Stimulated activated CD4-positive, alpha-beta T cell treated with anti-CD3 and anti-CD28 coated beads, Interleukin-4, amount 100 ng/mL, for 48 hours (primary cell): Measurements from ENCODE around the gene NDUFS7.
"Not testable (repeated sequence)": the region's sequence is repeated elsewhere in the genome, so short reads cannot be mapped to it uniquely, and the experiment has no call there.

Source experiments
- DNase-seq, 2 donors: peaks; one replicate each; pipeline ENCODE4 v3.0.0-alpha.2; 2020; ENCODE audit warnings: low read depth in 2 of 2

Gene NDUFS7

DNA sequence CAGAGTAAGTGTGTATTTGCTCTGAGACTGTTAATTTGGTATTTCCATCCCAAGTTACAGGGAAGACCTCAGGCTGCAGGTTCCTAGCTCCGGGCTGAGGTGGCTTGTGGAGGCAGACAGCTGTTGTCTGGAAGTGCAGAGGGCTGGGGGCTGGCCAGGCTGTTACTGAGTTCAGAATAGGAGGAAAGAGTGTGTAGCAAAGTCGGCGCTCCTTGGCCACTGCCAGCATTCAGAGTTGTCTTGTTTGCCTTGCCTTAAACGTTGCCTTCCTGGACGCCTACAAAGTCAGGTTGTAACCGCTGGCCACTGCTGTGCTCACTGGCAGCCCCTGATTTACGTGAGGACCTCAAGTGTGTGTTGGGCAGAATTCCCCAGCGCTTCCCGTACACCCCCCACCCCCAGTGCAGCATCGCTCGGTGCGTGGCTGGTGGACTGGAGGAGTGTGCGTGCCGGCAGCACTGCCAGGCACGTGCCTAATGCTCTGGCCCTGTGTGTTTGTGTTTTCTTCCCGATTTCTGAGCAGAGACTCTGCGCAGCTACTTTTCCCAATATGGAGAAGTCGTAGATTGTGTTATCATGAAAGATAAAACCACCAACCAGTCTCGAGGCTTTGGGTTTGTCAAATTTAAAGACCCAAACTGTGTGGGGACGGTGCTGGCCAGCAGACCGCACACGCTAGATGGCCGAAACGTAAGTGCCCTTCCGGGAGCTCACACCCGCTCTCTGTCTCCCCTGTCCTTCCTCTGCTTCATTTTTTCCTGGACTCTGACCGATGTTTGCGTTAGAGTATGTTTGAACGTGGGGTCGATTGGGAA lies 34.2 kb downstream of the NDUFS7 start:
- DNase-seq, result no peak

DNA sequence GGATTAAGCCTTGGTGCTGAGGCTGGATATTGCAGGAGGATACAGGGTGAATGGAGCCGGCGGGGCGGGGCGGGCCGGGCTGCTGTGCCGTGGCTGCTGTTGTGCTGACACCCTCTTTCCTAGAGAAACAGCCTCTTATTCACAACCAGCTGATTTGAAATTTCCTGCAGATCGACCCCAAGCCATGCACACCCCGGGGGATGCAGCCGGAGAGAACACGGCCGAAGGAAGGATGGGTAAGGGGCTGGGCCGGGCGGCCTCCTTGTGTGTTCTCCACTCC lies 34.7 kb downstream of the NDUFS7 start:
- DNase-seq, result no peak

DNA sequence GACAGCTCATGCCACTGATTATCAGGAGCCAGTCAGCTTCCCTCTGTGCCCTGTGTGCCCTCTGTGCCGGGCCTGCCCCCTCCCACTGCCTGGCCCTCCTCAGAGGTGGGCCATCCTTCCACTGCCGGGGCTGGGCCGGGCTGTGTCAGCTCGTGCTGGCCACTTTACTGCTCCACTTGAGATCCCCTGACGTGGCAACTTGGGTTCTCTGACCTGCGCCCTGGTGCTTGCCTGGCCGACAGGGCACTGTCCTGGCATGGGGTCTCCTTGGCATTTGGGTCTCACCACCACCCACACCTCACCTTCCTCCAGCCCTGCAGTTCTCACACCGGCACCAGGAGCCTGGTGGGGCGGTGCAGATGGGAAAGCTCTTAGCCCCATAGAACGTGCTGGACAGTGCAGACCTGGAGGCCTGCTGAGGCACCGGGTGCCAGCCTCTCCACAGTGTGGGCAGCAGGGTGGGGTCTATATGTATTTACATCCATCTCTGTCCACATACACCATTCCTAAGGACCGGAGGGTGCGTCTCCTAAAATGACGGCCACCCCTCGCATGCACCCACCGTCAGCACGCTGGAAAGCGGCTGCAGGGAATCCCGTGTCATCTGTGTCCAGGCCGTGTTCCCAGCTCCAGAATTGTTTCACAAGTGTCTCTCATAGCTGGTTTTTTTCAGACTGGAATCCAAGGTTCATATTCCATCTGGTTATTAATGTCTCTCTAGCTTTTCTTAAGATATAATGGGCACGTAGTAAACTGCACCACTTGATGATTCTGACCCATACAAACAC lies 35.4 kb downstream of the NDUFS7 start:
- DNase-seq, result no peak

DNA sequence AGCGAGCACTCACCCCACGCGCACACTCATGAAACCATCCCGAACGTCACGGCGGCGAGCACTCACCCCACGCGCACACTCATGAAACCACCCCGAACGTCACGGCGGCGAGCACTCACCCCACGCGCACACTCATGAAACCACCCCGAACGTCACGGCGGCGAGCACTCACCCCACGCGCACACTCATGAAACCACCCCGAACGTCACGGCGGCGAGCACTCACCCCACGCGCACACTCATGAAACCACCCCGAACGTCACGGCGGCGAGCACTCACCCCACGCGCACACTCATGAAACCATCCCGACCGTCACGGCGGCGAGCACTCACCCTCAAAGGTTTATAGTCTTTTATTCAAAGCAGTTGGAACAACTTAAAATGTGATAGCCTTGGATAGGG lies 36.4 kb downstream of the NDUFS7 start:
- DNase-seq, result not testable (repeated sequence)

DNA sequence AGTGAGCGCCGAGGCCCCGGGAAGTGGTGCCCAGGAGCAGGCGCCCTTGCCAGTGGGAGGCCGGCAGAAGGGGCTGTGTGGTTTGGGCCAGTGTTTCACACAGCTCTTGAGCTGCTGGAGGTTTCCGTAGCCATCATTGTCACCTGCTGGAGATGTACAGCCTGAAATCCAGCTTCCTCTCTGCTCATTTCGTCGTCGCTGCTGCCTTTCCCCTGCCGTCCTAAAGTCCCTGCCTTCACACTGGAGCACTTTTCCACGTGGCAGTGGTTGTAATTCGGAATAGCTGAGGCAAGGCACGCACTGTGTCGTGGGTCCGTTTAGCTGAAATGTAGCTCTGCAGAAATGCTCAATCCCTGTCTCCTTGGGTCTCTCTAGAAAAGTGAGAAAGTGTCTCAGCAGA lies 36.9 kb downstream of the NDUFS7 start:
- no peak for DNase-seq

DNA sequence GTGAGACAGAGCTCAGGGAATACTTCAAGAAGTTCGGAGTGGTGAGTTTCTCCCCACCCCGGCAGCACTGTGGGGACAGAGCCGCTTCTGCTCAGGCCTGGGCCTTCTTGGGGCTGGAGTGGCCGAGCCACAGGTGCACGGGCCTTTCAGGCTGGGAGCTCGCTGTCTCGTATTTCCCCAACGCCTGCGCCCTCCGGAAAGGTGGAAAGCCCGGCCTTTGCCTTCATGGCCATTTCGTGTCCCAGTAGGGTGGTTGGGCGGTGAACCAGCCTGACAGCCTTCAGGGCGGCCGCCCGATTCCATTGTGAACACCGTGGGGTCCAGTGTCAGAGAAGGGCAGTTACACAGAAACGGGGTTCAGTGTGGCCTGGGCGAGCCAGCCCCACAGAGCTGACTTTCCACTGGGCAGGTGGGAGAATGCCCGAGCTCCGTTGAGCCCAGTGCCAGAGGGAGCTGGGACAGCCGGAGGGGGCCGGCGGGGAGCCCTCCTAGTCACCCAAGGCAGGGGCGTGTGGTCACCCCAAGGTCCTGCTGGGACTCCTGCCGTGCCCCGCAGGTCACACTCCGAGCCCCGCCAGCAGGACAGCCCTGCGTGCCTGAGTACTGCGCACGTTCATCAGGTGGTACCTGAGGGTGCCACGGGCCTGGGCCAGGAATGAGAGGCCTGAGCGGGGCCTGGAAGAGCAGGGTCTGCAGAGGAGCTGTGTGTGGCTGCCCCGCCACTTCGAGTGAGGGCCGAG lies 37.7 kb downstream of the NDUFS7 start:
- DNase-seq, result no peak

DNA sequence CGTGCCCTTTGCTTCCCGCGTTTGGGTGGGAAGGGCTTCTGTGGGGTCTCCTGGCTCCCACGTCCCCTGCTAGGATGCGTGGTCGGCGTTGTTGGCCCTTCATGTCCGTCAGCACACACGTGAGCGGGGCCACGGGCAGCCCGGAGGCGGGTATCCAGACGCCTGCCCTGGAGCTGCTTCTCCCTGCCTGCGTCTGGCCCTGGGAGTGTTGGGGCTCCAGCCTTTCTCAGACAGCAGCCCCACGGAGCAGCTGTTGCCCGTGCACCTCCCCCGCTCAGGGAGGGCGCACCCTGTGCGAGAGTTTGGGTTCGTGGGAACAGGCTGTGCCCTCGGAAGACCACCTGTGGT lies 38.2 kb downstream of the NDUFS7 start:
- no peak for DNase-seq

DNA sequence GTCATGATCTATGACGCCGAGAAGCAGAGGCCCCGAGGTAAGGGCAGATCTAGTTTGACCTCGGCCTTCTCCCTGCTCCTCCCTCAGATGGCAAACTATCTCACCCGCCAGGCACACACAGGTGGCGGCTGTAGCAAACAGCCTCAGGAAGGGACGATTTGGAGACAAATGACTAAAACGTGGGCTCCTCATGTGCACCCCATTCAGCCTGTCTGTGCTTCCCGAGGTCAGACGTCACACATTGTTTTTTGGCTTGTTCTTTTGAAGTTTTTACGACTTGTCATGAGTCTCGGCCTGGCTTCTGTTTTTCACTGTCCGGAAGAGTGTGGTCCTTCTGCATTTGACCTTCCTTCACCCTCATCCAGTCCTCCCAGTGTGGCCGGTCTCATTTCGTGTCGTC lies 38.7 kb downstream of the NDUFS7 start:
- no peak for DNase-seq

DNA sequence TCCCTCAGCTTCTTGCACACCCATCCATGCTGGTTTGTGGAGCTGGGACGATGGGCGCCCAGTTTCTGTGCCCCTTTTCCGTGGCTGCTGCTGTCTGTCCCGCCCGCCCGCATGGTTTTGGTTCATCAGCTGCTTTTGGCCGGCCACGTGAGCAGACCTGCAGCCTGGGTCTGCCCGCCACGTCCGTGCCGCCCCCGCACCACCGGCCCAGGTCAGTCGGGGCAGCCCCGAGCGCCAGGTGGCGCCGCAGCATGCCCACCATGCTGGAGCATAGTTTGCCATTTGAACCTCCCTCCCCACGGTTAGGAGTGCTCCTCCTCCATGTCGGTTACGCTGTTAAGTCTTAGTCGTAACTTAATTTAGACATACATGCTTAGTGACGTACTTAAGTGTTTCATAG lies 39.2 kb downstream of the NDUFS7 start:
- no peak for DNase-seq

DNA sequence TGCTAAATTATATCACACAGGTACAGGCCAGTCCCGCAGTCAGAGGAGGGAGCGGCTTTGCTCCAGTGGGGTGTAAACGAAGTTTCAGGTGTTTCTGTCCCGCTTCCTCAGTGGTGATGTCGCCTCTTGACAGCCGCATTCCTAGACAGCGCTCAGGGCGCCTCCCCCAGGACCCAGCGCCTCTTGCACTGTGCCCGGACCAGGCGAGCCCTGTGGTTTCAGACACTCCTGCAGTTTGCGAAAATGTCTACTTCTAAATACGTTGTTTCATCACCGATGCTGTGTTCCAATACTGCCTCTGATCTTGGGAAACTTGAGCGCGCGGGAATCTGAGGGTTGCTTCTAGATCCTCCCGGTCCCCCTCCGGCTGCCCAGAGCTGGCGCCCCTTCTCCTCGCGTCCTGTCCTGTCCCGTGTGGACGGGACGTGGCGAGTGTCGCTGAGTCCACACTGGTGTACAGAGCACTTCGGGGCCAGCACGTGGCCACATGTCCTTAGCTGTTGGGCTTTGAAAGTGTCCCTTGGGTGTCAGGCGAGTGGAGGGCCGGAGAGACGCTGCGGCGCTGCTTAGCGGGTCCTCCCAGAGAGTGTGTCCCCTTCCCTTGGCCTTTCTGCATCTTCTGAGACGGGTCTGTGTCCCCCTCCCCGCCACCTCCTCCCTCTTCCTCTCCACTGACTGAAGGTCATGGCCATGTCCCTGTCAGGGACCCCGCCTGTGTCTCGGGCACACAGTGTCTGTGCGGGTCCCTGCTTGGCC lies 39.9 kb downstream of the NDUFS7 start:
- DNase-seq, result no peak

DNA sequence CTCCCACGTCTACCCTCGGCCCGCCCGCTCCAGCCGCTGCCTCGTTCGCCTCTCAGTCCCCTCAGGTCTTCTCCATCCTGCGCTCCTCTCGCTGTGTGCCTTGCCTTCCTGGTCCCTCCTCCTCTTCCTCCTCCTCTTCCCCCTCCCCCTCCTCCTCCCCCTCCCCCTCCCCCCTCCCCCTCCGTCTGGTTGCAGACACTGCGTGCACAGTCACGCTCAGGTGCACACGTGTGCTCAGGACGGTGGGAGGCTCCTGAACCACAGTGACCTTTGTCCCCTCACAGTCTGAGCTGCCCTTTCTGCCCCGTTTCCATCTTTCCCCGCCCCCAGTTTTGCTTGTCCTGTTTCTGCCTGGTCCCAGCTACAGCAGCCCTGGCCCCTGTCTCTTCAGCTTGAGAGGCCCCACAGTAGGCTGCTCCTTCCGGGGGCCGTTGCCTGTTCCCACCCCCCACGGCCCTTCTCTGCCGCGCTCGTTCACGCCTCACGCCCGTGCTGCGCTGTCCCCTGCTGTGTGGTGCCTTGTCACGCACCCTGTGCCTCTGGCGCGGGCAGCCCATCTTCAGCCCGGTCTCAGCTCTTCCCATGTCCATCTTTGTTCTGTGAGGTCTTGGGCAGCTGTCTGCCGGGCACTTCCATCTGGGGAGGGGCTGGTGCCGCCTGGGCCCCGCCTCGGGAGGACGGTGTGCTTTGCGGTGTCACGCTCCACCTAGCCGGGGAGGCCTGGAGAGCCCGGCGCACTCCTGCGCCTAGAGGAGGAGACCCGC lies 40.7 kb downstream of the NDUFS7 start:
- no peak for DNase-seq

DNA sequence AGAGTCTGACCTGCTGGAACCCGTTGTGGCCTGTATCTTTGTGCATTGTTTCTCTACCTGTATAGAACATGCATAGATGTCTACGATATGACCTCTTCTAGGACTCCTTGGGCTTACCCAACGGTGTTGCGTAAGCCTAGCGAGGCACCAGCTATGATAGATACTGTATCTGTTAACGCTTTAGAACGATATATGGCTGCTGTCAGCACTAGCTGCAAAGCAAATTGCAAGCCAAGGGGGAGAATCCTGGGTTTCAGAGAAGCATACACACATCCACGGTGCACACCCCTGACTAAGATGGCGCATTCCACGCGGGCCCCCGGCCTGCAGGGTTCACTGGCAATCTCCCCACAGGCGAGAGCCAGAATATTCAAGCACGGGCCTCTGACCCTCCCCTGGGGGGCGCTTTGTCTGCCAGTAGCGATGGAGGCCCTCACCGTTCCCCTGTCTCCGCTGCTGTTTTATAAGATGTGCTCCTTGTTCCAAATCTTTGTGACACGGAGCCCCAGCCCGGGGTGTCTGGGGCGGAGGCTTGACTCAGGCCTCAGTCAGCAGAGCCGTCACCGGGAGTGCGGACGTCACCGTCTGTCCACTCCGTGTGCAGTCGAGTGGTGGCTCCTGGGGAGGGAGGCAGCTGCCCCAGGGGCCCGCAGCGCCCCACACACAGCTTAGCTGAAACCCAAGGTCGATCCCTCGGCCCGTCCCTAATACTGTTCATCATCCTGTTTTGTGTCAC lies 41.6 kb downstream of the NDUFS7 start:
- no peak for DNase-seq

DNA sequence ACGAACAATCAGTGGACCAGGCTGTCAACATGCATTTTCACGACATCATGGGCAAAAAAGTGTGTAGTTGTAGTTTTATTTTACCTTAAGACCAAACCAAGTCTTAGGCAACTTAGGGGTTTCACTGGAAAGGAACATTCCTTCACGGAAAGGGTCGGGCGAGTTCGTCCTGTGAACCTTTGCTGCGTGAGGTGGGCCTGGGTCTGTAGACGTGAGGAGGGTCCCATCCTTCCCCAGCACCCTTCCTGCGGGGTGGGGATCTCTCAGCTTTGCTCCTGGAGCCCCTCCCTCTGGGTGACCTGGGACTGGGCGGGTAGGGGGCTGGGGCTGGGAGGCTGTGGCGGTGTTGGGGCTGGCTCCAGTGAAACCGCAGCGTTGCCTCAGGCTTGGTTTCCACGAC lies 42.2 kb downstream of the NDUFS7 start:
- no peak for DNase-seq

DNA sequence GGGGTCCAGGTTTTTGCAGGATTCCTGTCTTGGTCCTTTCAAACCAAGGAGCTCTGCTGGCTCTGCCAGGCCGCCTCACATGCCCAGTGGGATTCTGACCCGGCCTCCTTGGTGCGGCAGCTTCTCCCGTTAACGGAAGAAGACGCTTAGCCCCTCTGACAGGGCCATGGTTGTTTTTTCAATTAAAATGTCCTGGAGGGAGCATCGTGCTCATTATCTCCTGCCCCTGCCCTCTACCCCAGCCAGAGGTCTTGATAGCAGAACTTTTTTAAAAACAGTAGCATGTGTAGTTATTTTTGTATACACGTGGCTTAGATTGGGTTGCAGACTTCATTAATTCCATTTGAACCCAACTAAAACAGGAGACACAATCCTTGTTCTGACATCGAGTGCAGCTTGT lies 43.0 kb downstream of the NDUFS7 start:
- DNase-seq, result no peak

DNA sequence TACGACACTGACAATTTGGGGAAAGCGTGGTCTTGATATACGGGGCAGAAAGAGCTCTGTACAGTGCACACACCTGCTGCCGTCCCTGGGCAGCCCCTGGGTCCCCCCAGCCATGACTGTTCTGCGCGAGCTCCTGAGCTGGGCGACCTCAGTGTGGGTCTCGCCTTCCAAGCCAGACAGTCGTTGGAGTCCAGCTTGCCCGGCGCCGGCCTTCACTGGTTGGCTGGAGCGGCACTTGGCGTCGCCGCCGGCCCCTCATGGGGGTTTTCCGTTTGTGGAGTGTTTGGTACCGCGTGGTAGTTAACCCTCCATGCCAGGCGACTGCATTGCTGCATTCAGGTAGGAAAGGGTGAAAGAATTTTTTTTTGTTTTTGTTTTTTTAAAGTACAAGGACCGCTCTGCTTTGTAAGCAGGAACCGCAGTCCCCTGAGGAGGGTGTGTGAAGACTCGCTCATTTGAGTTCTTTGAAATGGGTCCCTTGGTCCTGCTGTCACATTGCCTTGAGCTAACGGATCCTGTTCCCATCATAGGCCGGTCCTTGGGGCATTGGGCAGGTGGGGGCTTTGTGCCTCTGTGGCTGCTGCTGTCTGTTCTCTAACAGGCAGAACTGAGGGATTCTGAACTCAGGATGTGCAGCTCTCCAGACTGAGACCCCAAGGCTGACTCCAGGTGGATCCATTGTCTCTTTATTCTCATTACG lies 43.7 kb downstream of the NDUFS7 start:
- no peak for DNase-seq

DNA sequence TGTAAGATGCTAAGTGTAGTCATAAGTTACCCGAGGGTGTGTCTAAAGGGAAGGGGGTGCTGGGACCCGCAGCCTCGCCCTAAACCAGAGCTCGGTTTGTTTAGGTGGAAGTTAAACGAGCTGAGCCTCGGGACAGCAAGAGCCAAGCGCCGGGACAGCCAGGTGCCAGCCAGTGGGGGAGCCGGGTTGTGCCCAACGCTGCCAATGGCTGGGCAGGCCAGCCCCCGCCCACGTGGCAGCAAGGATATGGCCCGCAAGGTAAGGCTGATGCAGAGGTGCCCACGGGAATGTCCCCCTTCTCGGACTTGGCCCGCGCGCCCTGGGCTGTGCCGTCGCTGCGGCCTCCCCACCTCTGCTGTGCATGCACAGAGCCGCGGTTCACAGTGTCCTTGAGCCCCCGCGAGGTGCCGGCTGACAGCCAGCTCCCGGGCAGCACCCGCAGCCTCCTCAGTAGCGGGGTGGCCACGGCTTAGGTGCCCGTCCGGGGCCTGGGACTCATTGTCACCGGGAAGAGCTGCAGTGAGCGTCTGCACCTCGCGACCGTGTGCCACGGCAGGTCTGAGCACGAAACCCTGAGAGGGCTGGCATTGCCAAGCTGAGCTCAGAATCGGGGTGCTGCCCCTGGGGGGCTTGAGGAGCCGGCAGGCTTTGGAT lies 45.2 kb downstream of the NDUFS7 start:
- no peak for DNase-seq

DNA sequence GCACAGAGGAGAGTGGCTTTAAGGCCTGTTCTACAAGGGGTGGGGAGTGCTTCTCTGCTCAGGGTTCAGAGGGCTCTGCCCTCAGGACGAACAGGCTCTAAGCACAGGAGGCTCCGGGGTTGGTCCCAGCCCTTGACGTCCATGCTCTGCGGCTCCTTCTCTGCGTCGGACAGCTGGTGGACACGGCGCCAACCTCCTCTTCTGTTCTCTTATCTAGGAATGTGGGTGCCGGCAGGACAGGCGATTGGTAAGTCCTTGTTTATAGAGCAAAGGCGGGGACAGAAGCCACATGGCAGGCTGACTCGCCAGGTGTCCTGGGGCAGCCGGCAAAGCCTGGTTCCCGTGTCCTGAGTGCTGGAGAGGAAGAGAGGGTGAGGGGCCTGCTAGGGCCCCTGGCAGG lies 46.0 kb downstream of the NDUFS7 start:
- no peak for DNase-seq

DNA sequence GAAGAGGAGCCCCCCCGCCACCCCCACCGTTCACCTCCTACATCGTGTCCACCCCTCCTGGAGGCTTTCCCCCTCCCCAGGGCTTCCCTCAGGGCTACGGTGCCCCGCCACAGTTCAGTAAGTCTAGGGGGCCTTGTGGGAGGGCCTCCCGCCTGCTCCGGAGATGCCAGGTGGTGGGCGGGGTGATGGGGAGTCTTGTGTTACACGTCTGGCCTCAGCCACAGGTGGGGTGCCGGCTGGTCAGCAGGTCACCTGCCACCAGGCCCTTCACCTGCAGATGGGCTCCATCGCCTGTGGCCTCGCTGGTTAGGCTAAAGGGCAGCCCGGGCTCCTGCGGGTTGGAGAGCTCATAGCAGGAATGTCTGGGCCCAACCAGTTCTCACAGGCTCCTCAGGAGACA lies 46.5 kb downstream of the NDUFS7 start:
- no peak for DNase-seq

DNA sequence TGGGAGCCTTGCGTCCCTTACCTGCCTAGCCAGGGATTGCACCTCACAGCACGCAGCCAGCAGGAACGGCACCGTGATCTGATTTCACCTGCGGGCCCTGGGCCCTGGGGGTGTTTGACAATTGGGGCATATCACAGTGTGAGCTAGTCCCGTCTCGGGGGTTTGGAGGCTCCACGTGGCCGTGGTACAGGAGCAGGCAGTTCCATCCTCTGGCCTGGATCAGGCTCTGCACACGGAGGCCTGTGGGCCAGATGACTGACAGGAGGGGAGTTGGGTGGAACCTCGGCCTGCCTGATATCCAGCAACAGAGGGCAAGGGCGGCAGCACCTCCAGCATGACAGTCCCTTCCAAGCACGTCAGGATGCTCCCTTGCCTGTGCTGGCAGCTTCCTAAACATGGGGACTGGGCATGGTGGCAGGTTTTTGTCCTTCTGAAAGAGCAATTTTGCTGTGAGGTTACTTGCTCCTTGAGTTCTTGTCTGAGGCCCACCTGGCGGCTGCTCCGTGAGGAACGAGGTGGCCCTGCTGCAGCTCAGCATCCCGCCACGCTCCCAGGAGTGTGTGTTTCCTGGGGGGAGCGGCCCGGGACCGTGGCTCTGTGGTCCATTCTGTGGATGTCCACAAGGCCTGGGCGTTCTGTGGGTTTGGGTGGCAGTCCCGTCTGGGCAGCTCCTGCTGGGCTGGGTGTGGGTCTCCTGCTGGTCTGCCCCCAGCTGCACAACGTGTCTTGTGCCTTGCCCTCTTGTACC lies 48.2 kb downstream of the NDUFS7 start:
- no peak for DNase-seq
